Mucosa of descending colon (tissue), 3 donors: Measurements from ENCODE around the gene M1AP. TPM values are rescaled to one million over a fixed set of nuclear protein-coding genes. Genes with fewer than 3 reads are reported as not detected.

Experiments used
- ATAC-seq: fragments of 200-7000 bp; cut with Tn5 transposase; one replicate; pipeline ENCODE4 v1.9.1; 2020; ENCODE audit warnings: mild to moderate bottlenecking, moderate library complexity
- DNase-seq, 3 donors: peaks; one replicate each; pipeline ENCODE4 v3.0.0-alpha.2; 2020
- H3K36me3 ChIP-seq: fragments of 200-600 bp; one replicate; pipeline ENCODE4 v1.8.0; 2021; ENCODE audit warnings: low read depth, mild to moderate bottlenecking
- H3K4me1 ChIP-seq: fragments of 200-600 bp; one replicate; pipeline ENCODE4 v1.8.0; 2021; ENCODE audit warnings: low read depth, mild to moderate bottlenecking
- H3K4me3 ChIP-seq: fragments of 200-600 bp; one replicate; pipeline ENCODE4 v1.8.0; 2021; ENCODE audit warnings: mild to moderate bottlenecking
- H3K9me3 ChIP-seq: fragments of 200-600 bp; one replicate; pipeline ENCODE4 v1.8.0; 2021; ENCODE audit warnings: mild to moderate bottlenecking
- intact Hi-C, 2 donors: fragments of 100-400 bp; cut with DNase I in 1 of 2; cut with micrococcal nuclease in 1 of 2; formaldehyde crosslinking; loops; one replicate each; pipeline versions ENCODE4 v1.11.0 to v1.11.1; 2022; cut with DNase I, micrococcal nuclease
- total RNA-seq, 3 donors: library from RNA; stranded (reverse); fragmentation: NEBNext Ultra II Directional in 2 of 3; extraction: Animal tissue kit (Norgen Biotek cat#: 25700) in 2 of 3; gene quantifications; one replicate each; pipeline versions ENCODE4 v1.2.1 to v1.2.4, GENCODE V29; 2021 to 2023
- TF ChIP-seq, protein P1 (sequence below): fragments of 200-600 bp; IDR thresholded peaks from one replicate; pipeline ENCODE4 v1.8.0; 2022; ENCODE audit warnings: antibody characterized with exemption, mild to moderate bottlenecking
- donor health status: DM: no; HTN: no; CAD: no; lungs with moderate emphysema.
- donor health status: DM: no; HTN: no; CAD: no.
- donor health status: DM: no; HTN: yes; CAD: no.

The M1AP gene
- total RNA-seq, 3 donors from 2014 or later, result 0.19 to 0.43 (median 0.31) TPM

DNA sequence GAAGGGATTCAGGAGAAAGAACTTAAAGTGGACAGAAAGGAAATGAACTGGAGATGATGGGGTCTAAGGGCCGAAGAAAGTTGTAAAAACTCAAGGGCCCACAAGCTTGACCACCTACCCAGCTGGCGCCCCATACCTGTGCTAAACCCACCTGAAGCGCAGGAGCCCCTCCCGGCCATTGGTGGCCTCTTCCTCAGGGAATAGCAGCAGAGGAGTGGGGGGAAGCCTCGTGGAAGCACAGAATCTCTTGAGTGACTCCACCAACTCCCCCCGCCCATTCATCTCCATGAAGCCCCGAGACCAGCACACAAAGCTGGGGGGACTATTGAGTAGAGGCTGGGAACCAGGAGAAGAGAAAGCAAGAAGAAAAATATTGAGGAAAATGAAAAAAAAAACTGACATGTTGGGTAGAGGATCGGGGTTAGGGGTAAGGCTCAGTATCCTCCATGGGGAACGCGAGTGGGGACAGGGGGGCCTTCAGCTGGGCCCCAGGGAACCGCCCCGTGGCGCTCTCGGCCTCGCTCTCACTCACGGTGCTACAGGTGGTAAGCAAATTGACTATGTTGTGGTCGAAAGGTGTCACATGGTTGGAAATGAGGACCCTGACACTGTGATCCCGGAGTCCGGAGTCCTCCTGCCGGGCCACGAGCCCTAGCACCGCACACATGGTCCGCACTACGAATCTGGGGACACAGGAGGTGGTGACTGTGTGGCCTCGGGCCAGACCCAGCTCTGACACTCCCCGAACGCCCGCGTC is 119.4 kb downstream of the M1AP start:
- ATAC-seq (peak; percentile 9), DNase-seq (peak in 1 of 3 donors; percentile 54)
- intact Hi-C loops, result no loop called here
- TF ChIP-seq, protein P1, sequence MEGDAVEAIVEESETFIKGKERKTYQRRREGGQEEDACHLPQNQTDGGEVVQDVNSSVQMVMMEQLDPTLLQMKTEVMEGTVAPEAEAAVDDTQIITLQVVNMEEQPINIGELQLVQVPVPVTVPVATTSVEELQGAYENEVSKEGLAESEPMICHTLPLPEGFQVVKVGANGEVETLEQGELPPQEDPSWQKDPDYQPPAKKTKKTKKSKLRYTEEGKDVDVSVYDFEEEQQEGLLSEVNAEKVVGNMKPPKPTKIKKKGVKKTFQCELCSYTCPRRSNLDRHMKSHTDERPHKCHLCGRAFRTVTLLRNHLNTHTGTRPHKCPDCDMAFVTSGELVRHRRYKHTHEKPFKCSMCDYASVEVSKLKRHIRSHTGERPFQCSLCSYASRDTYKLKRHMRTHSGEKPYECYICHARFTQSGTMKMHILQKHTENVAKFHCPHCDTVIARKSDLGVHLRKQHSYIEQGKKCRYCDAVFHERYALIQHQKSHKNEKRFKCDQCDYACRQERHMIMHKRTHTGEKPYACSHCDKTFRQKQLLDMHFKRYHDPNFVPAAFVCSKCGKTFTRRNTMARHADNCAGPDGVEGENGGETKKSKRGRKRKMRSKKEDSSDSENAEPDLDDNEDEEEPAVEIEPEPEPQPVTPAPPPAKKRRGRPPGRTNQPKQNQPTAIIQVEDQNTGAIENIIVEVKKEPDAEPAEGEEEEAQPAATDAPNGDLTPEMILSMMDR, result no peak
- Histone ChIP-seq H3K9me3 (no peaks in the 10 kb centered on the region), H3K36me3 (no peaks in the 10 kb centered on the region), H3K4me1 (peaks cover 11% of the 10 kb centered on the region), H3K4me3 (peak overlapping the region; percentile 79)

DNA sequence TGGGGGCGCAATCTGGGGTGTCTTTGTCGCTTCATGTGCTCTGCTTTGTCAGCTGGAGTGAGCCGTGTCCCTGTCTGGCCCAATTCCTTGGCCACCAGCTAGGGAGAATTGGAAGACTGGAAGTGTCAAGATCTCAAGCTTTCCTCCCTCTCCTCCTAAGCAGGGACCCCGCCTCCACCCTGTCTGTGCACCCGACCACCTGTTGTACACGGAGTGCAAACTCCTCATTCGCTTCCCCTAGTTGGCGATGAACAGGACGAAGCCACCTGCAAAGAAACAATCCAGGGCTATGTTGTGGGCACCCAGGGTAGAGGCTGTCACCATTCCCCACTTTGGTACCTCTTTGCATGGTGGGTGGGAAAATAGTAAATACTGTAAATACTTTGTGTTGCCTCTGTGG is 120.4 kb downstream of the M1AP start:
- H3K4me1 ChIP-seq, result peaks cover 11% of the 10 kb centered on the region
- ATAC-seq (no peak), DNase-seq (no peak)
- TF ChIP-seq, protein P1, result no peak
- no peaks in the 10 kb centered on the region for H3K36me3 ChIP-seq
- intact Hi-C loops, result no loop called here
- H3K4me3 ChIP-seq, result no peak overlapping the region
- H3K9me3 ChIP-seq, result no peaks in the 10 kb centered on the region

DNA sequence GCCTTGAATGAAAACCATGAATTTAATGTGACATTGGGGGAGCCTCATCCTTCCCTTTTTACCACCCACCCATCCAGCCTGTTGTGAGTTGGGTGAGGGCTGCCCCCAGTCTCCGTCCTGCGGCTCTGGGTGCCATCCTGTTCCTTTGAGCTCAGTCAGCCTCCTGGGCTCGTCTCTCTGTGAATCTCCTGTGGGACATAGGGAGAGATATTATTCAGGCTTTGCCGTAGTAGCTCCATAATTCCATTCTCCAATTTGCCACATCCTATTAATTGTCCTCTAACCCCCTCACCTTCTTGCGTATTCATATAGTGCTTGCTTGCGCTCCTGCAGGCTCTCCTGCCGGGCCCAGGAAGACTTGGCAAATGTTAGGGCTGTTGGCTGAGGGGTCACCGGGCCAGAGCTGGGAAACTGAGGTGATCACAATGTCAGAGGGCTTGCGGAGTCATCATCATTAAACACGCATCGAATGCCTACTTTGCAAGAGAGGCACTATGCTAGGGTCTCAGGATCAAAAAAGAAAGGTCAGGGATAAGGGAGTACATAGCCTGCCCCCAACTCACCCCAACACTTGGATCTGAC is 121.4 kb downstream of the M1AP start:
- Histone ChIP-seq H3K4me1 (peaks cover 11% of the 10 kb centered on the region), H3K36me3 (no peaks in the 10 kb centered on the region), H3K9me3 (no peaks in the 10 kb centered on the region), H3K4me3 (no peak overlapping the region)
- ATAC-seq (no peak), DNase-seq (no peak)
- TF ChIP-seq, protein P1, result no peak
- intact Hi-C loops, result no loop called here

DNA sequence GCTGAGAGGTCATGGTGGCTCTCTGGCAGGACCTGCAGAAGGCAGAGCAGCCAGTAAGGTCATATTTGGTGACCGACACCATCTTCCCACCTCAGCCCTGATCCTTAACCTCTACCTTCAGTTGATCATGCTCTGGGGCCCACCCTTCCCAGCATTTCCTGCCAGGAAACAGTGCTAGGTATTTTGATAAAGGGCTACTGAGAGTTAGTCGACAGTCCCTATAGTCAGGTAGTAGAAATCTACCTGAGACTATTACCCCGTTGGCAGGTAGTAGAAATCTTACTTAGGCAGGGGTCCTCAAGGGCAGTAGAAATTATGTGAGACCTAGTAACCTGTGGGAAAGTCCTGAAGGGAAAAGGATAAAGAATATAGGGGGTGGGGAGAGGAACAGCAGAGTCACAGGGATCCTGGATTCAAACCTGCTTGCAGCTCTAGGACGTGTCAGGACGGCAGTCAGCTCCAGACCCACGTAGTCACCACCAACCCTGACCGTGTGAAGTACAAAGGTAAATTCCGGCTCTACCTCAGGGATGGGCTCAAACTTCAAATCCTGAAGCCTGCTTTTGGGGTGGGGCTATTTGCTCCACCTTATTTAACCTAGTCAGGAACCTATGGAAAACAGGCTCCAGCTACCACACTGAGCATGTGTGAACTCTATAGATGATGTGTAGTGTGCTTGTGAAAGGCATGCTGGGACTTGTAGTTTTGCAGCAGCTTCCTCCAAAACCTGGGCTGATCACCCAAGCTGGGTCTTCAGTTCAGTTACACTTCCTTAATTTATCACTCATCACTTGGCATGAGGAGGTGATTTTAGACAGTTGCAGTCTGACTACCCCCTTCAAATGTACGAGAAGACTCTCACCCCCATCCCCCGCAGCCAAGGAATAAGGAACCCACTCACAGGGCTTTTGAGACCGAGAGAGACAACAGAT is 122.1 kb downstream of the M1AP start, which contains the start of gene DQX1:
TSS of gene DQX1 (minus strand) at position 515 of the 932 bp plus-strand sequence. CDS start at position 13, 502 bp downstream.
- Histone ChIP-seq H3K9me3 (no peaks in the 10 kb centered on the region), H3K36me3 (no peaks in the 10 kb centered on the region), H3K4me3 (no peak within 1 kb of the TSS), H3K4me1 (peaks cover 11% of the 10 kb centered on the region)
- DNase-seq (peak in 1 of 3 donors; percentile 84), ATAC-seq (peak; percentile 60)
- TF ChIP-seq, protein P1, result no peak
- intact Hi-C loops, result no loop called here

DNA sequence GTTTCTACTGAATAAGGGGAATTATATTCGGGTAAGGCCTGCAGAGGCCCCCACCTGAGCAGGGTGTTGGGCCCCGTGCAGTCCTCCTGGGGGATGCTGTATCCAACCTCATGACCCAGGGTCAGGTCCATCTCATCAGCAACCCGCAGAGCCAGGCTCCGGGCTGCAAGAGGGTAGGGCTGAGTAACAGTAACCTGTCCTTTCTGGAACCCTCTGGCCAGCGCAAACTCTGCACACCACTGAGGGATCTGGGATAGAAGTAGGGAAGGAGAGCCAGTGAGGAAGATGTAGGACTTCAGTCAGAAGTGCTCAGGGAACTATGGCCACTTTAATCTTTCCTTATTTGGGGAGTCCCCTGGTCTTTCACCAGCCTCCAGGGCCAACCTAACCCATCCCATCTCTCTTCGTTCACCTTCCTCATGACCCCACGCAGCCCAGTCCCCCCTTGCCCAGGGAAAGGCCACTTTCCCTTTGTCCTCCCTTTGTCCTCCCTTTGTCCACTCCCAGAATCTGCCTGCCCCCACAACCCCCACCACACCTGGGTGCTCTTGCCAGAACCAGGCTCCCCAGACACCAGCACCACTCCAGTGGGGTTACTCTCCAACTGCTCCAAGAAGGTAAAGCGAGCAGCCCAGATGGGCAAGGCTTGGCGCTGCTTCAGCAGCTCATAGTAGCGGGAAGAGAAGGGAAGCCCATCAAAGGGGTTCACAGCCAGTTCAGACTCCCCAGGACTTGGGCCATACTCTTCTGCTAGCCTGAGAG is 123.0 kb downstream of the M1AP start:
- DNase-seq (no peak), ATAC-seq (no peak)
- Histone ChIP-seq H3K4me1 (peaks cover 11% of the 10 kb centered on the region), H3K9me3 (no peaks in the 10 kb centered on the region), H3K36me3 (no peaks in the 10 kb centered on the region), H3K4me3 (no peak overlapping the region)
- intact Hi-C loops, result no loop called here
- TF ChIP-seq, protein P1, result no peak
